Activated CD8-positive, alpha-beta memory T cell treated with anti-CD3 and anti-CD28 coated beads, Interleukin-2, amount 50 U/mL, for 1 hour (primary cell): ENCODE results near the gene DYNC2H1.
"Not testable (repeated sequence)": the region's sequence is repeated elsewhere in the genome, so short reads cannot be mapped to it uniquely, and the experiment has no call there.

ENCODE experiments used
- DNase-seq: peaks from one replicate; pipeline ENCODE4 v3.0.0-alpha.2; 2020; ENCODE audit errors: extremely low read depth

The DYNC2H1 gene

DNA sequence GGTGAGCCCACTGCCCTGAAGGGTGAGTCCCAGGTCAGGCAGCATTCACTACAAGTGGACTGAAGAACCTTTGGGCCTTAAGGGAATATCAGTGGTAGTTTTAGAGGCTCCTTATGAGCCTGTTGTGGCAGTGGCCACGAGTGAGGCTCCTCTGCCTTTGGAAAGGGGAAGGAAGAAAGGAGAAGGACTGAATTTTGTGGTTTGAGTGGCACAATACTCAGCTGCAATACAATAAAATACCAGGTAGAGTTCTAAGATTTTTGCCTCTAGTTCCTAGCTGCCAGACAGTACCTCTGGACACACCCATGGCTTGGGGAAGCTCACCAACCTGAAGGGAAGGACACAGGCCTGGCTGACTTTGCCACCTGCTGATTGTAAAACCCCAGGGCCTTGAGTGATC, 260.9 kb downstream of the DYNC2H1 start:
- no peak for DNase-seq

DNA sequence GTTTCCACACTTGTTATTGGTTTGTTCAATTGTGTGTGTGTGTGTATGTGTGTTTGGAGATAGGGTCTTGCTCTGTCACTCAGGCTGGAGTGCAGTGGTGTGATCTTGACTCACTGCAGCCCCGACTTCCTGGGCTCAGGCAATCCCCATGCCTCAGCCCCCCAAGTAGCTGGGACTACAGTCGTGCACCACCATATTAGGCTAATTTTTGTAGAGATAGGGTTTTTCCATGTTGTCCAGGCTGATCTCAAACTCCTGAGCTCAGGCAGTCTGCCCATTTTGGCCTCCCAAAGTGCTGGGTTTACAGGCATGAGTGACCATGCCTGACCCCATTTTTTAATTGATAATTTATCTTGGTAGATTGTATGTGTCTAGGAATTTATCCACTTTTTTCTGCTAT, 263.7 kb downstream of the DYNC2H1 start:
- no peak for DNase-seq

DNA sequence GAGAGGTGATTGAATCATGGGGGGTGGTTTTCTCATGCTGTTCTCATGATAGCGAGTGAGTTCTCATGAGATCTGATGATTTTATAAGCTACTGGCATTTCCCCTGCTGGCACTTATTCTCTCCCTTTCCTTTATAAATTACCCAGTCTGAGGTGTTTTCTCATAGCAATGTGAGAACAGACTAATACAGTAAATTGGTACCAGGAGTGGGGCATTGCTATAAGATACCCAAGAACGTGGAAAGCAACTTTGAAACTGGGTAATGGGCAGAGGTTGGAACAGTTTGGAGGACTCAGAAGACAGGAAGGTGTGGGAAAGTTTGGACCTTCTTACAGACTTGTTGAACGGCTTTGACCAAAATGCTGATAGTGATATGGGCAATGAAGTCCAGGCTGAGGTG, 265.0 kb downstream of the DYNC2H1 start:
- DNase-seq = not testable (repeated sequence)

- no peak for DNase-seq
Measured at GRCh38 chr11:103378931-103379330, 269.7 kb downstream of the DYNC2H1 start.

DNA sequence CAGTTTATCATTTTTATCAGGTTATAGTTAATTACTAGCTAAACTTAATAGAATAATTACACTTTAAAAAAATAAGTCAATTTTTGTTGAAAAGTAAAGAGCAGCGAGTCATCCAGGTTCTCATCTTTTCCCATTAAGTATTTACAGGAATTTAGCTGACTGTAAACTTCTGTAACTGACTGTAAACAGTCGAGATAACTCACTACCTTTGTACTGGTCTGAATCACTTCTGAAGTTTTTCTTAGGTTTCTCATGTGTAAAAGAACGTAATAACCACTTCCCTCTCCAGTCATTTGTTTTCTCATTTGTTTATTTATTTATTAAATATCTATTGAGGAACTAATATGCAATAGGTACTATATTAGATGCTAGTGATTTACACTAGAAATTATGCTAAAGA, 270.8 kb downstream of the DYNC2H1 start:
- no peak for DNase-seq

GRCh38 chr11:103384652-103385051, 275.4 kb downstream of the DYNC2H1 start:
- DNase-seq = no peak

DNA sequence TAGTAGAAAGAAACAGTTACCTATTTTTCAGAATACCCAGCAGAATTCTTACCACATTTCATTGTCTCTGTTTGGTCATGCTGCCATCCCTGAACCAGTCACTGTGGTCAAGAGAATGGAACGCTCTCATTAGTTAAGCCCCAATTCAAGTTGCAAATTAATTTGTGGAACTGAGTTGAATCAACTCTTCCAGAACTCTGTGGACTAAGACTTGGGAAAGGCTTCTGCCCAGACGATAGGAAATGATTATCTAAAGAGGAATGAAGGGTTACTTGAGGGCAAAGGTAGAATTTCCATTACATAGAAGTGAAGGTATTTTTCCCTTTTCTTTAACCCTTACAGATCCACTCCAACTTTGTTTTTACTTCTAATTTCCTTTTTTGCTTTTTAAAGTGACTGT, 286.4 kb downstream of the DYNC2H1 start:
- DNase-seq = no peak

DNA sequence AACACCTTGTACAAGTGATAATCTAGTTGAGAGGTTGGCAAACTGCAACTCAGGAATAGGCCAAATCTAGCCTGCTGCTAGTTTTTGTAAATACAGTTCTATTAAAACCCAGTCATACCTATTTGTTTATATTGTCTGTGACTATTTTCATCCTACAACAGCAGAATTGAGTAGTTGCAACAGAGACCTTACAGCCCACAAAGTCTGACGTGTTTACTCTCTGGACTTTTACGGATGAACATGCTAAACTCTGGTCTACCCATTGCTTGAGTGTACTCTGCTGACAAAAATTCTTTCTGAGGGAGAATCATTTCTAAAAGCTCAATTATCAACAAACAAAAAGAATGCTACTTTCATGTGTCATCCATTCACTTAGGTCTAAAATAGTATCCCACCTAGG, 287.0 kb downstream of the DYNC2H1 start:
- no peak for DNase-seq

DNA sequence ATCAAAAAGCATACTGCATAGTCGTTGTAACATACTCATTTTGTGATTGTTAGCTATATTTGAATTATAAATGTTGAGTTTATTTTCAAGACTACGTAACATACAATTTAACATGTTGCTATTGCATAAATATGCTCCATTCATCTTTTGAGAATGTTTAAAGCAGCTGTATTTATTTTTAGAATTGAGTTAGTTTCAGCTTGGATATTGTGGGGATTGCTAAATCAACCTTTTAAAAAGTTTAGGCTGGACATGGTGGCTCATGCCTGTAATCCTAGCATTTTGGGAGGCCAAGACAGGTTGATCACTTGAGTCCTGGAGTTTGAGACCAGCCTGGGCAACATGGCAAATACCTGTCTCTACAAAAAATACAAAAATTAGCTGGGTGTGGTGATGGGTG, 288.1 kb downstream of the DYNC2H1 start:
- no peak for DNase-seq

GRCh38 chr11:103398829-103399228, 289.6 kb downstream of the DYNC2H1 start:
- no peak for DNase-seq

- no peak for DNase-seq
Measured at GRCh38 chr11:103406357-103406756, 297.1 kb downstream of the DYNC2H1 start.

- DNase-seq = no peak
Measured at GRCh38 chr11:103407641-103408040, 298.4 kb downstream of the DYNC2H1 start.

DNA sequence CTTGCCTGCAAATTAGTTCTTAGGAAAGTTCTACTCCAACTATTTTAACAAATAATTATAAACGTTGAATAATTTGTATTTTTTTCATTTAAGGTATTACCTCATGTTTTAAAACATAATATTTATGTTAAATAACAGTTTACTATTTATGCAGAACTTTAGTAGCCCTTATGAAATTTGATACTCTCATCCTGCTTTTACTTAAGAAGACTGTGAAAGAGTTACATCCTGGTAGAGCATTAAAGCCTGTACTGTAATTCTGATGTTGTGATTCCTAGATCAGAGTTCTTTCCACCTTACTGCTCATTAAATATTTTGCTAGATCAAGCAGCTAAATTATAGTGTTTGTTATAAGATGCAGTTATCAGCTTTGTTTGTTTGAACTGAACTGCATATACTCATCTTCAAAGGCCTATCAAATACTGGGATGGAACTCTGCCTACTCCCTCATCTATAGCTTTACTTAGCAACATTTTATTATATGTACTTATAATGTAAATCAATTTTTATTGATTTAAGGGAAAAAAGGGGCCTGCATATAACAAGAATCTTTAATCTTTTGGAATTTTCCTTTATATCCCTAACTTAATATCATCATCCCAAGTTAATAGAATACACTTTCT, 304.2 kb downstream of the DYNC2H1 start:
- no peak for DNase-seq

GRCh38 chr11:103418014-103418413, 308.8 kb downstream of the DYNC2H1 start:
- no peak for DNase-seq

GRCh38 chr11:103420593-103420992, 311.4 kb downstream of the DYNC2H1 start:
- no peak for DNase-seq

GRCh38 chr11:103433386-103434072, 324.3 kb downstream of the DYNC2H1 start:
- DNase-seq = no peak

GRCh38 chr11:103434073-103434411, 324.8 kb downstream of the DYNC2H1 start:
- no peak for DNase-seq

- no peak for DNase-seq
Measured at GRCh38 chr11:103436131-103436770, 327.0 kb downstream of the DYNC2H1 start.

DNA sequence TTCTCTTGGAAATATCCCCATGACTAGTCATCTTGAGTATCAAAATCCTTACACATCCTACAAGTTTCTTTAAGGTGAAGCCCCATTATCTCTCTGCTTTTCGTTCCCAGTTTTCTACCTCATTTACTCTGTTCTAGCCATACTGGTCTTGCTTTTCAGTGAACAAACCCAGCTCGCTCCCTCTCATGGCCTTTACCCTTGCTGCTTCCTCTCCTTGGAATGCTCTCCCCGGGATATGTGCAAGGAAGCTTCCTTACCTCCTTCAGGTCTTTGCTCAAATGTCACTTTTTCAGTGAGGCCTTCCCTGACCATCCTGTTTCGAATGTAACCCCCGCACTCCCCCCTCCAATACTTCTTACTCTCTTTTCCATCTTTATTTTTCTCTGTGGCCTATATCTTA, 331.8 kb downstream of the DYNC2H1 start:
- no peak for DNase-seq

DNA sequence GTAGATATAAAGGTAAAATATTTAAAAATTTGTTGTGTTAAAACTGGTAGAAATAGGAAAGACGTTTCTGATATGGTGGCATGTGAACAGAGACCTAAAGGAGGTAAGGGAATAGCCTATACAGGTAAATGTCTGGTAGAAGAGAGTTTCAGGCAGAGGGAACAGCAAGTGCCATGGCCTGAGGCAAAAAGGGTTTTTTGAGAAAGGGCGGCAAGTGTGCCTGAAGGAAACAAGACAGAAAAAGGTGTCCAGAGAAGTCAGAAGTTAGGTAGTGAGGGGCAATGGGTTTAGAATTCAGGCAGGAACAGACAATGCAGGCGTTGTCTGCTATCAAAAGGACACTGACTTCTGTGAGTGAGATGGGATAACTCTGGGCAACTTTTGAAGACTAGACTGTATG, 339.7 kb downstream of the DYNC2H1 start:
- DNase-seq = no peak

DNA sequence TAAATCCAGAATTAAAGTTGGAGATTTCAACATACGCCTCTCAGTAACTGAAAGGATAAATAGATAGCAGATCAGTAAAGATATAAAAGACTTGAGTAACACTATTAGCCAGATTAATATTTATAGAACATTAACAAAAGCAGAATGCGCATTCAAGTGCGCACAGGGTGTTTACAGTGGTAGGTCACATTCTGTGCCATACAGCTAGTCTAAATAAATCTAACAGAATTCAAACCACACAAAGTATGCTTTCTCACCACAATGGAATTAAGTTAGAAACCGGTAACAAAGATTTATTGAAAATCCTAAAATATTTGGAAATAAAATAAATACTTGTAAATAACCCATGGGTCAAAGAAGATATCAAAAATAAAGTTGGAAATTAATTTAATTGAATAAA, 341.0 kb downstream of the DYNC2H1 start:
- no peak for DNase-seq

DNA sequence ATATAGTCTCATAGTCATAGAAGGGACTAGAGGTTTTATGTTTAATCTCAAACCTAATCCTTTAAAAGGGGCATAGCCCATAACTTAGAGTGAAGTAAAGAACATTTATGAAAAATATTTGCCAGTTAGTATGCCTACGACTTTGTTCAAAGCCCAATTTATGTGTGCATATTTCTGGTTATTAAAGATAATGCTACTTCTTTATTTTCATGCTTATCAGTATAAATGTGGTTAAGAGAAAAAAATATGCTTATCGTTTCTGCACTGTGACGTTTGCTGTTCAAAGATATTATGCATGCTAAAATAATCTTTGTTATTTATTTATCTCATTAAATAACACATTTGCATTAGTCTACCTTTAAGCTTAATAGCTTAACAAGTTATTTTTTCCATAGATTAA, 343.9 kb downstream of the DYNC2H1 start:
- DNase-seq = no peak

DNA sequence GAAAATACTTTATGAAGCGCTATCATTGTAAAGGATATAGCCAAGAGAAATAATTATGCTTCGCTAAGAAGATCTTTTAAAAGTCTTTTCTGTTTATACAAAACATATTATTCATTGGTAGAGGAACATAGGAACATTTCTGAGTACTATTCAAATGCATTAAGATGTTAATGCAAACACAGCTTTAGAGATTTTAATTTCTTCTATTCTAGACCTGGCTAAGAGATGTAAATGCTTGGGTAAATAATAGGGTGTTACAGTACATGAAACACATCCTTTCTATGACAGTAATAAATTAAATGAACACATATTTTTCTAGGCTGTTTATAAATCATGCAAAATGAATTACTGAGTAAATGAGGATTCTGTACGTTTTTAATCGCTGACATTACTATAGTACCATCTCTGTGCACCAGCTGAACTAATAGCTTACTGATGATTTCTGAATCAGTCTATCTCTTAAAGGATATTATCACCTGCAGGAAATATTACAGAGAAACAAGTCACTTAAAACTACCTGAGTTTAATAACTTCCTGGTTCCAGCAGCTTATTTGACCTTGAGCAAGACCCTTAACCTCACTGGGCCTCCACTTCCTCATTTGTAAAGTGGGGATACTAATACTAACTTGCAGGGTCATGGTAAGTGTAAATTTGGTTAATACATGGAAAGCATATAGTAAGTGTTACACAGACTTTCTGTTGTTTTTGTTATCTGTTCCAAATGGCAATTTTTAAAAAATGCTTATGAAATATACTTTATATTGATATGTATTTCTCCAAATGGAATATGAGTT, 344.9 kb downstream of the DYNC2H1 start:
- DNase-seq = no peak
